H1 (cell line): Measurements from ENCODE around the gene ADAMTS13. TPM values are rescaled to one million over a fixed set of nuclear protein-coding genes. Genes with fewer than 3 reads are reported as not detected.

Experiments used
- CTCF ChIP-seq, 3 experiments: IDR thresholded peaks; 1 replicate in 2 of 3; 2 replicates in 1 of 3; pipeline versions ENCODE4 v1.5.1 to v1.6.1; 2011; ENCODE audit warnings: low read length in 3 of 3, mild to moderate bottlenecking in 3 of 3, inconsistent platforms in 2 of 3, low read depth in 1 of 3, moderate library complexity in 1 of 3; ENCODE audit not compliant: insufficient read depth in 1 of 3; ENCODE audit errors: control extremely low read depth in 1 of 3
- EZH2 ChIP-seq: fragments of 200-600 bp; sonication (generic); IDR thresholded peaks from 2 replicates; pipeline ENCODE4 v1.7.1; 2012; ENCODE audit warnings: low read depth, mild to moderate bottlenecking, moderate library complexity, low read length, inconsistent platforms; ENCODE audit not compliant: severe bottlenecking
- MAX ChIP-seq: IDR thresholded peaks from 2 replicates; pipeline ENCODE4 v1.6.1; 2012; ENCODE audit warnings: inconsistent platforms
- RNF2 ChIP-seq: fragments of 200-900, 300-1000 bp; sonication (generic); IDR thresholded peaks from 2 replicates; pipeline ENCODE4 v1.7.1; 2016; ENCODE audit warnings: borderline replicate concordance, low read depth, mild to moderate bottlenecking, antibody characterized with exemption, low read length; ENCODE audit not compliant: poor library complexity, severe bottlenecking; ENCODE audit errors: missing control alignments
- SIX5 ChIP-seq: IDR thresholded peaks from 2 replicates; pipeline ENCODE4 v1.6.1; 2011; ENCODE audit warnings: mild to moderate bottlenecking, low read depth, low read length
- SP1 ChIP-seq: IDR thresholded peaks from 2 replicates; pipeline ENCODE4 v1.6.1; 2011; ENCODE audit warnings: low read depth, low read length
- polyA plus RNA-seq, 7 experiments: library from polyadenylated mRNA; depleted of rRNA in 3 of 7; stranded (reverse) in 5 of 7; unstranded in 2 of 7; fragments of >200 nt in 5 of 7; fragments of 200-250 nt in 2 of 7; gene quantifications; 1 replicate in 5 of 7; 2 replicates in 1 of 7; 4 replicates in 1 of 7; pipeline versions ENCODE4 v1.2.1 to v1.2.3, GENCODE V29; 2011 to 2013; ENCODE audit warnings: missing spikeins in 2 of 7, mixed read lengths in 2 of 7
- total RNA-seq: library from RNA; stranded (reverse); fragmentation: NEBNext Ultra II Directional; extraction: Animal tissue kit (Norgen Biotek cat#: 25700); gene quantifications from 2 replicates; pipeline ENCODE4 v1.2.1, GENCODE V29; 2021

The ADAMTS13 gene
- total and polyA plus RNA-seq, 2 of the 8 experiments (the other 6 are each of a cell fraction or from before 2014, with no cell fraction given): 4.4 to 5.8 TPM

- TF ChIP-seq SP1 (no peak), CTCF (IDR thresholded peaks at IDR 0.05; ENCODE audit: control extremely low read depth in 1 of 3, insufficient read depth in 1 of 3, low read depth in 1 of 3, low read length in 3 of 3) (no peak), EZH2 (no peak), RNF2 (no peak), SIX5 (no peak), MAX (no peak)
These were observed 15.8 kb downstream of the ADAMTS13 start (continued) for GRCh38 chr9:133437753-133438531.
